ENCODE measurements around the gene CHRM1.

CHRM1 gene

DNA sequence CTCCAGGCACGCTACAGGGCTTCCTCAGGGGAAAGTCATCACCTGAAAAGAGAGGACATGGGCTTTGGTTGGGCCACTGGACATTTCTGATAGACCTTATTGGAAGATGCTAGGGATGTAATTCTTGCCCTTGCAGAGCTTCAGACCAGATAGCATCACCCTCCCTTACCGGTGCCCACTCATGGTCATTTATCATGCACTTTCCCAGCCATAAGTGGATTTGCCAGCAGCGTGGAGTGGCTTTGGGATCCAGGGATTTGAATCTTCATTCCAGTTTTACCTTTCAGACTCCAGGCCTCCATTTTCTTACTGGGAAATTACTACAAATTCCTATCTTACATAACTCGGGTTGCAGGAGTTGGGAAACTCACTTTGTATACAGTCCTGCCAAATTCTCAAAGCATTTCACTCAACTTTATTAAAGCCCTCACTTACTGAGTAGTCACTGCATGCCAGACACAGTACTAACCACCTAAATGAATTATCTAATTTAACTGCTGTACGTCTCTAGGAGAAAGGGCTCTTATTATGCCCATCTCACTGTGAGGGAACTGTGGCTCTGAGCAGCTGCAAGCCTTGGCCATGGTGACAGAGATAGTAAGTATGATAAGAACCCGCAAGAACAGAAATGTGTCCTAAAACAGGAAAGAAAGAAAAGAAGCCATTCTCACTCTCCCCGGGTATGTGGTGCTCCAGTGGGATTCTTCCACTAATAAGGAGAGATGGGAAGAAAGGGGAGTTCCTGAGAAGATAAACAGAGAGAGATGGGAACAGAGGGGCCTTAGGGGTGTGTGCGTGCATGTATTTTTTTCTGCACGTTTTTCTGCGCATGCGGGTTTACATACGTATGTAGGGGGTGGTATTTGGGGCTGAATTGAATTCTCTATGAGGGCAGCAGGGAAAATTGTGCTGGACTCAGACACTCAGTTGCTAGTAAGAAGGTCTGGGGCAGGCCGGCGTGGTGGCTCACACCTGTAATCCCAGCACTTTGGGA, 9.7 kb downstream of the CHRM1 start:
- no peak for DNase-seq (ENCODE audit: low spot score)
- TF ChIP-seq, protein P1, sequence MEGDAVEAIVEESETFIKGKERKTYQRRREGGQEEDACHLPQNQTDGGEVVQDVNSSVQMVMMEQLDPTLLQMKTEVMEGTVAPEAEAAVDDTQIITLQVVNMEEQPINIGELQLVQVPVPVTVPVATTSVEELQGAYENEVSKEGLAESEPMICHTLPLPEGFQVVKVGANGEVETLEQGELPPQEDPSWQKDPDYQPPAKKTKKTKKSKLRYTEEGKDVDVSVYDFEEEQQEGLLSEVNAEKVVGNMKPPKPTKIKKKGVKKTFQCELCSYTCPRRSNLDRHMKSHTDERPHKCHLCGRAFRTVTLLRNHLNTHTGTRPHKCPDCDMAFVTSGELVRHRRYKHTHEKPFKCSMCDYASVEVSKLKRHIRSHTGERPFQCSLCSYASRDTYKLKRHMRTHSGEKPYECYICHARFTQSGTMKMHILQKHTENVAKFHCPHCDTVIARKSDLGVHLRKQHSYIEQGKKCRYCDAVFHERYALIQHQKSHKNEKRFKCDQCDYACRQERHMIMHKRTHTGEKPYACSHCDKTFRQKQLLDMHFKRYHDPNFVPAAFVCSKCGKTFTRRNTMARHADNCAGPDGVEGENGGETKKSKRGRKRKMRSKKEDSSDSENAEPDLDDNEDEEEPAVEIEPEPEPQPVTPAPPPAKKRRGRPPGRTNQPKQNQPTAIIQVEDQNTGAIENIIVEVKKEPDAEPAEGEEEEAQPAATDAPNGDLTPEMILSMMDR (IDR thresholded peaks at IDR 0.05) = no peak
- Histone ChIP-seq H3K27ac (no peak overlapping the region), H3K4me3 (no peak overlapping the region)

DNA sequence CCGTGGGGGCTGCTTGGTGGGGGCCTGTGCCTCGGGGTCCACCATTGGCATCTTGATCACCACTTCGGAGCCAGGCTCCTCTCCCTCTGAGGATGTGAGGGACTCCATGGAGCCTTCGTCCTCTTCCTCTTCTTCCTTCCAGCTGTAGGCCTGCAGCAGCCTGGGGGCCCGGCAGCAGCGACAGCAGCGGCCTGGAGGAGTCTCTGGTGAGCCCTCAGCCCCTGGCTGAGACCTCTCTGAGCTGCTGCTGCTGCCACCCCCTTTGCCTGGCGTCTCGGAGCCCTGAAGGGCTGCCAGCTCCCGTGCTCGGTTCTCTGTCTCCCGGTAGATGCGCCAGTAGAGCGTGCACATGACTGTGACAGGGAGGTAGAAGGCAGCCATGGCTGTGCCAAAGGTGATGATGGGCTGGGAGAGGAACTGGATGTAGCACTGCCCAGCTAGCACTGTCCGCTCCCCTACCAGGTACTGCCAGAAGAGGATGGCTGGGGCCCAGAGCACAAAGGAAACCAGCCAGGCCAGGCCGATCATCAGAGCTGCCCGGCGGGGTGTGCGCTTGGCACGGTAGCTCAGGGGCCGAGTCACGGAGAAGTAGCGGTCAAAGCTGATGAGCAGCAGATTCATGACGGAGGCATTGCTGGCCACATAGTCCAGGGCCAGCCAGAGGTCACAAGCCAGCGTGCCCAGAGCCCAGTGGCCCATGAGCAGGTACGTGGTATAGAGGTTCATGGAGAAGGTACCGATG, 10.9 kb downstream of the CHRM1 start:
- Histone ChIP-seq H3K27ac (no peak overlapping the region), H3K4me3 (no peak overlapping the region)
- no peak for DNase-seq (ENCODE audit: low spot score)
- TF ChIP-seq, protein P1 (IDR thresholded peaks at IDR 0.05) = no peak

DNA sequence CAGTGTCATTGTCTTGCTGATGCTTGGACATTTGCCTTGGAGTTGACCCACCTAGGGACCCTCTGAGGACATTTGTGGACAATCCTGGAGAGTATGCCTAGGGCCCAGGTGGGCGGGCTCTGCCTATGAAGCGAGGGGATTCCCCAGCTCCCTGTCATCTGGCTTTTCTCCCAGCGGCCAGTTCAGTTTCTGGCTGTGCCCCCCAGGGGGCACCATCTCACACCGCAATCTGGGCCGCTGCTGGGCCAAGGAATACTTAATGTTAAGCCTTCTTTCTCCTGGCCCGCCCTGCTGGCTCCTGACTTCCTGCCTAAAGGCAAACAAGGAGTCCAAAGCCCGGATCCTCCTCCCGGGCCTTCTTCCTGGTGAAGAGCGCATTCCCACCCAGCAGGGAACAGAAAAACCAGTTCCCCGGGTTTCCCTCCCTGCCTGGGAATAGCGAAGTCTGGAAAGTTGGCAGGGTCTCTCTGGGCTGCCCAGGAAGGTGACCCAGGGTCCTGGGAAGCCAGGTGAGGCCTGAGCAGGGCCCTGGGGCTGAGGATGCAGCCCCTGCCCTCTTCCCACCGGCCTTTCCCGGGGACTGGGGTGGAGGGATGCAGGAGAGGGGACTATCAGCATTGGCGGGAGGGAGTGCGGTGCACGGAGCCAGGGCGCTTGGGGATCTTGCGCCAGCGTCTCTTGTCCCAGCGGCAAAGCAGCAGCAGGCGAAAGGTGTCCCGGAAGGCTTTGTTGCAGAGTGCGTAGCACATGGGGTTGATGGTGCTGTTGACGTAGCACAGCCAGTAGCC, 11.9 kb downstream of the CHRM1 start:
- H3K27ac ChIP-seq = no peak overlapping the region
- H3K4me3 ChIP-seq = no peak overlapping the region
- DNase-seq (ENCODE audit: low spot score) = no peak
- TF ChIP-seq, protein P1 (IDR thresholded peaks at IDR 0.05) = no peak

DNA sequence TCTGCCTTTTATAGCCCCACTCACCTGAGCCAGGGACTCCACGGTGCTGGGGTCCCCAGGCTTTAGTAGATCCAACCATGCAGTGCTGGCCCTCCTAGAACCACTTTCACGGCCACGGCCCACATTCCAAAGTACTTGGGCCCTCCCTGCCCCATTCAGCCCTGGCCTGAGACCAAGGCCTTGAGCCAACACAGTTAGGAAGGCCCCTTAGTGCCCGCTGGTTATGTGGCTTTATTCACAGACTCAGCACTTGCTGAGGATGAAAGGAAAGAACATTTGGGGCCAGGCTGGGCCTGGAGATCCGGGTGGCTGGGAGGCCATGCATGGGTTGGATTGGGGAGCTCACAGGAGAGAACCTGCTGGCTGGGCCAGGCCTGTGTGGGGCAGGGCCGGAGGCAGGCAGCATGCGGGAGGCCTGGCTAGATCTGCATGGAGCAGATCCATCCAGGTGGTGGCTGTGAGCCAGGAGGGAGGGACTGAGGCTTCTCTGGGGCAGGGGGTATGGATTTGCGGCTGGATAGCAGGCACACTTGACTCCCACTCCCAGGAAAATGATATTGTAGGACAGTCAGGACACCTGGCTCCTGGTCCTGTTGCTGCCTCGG, 12.6 kb downstream of the CHRM1 start:
- H3K4me3 ChIP-seq = no peak overlapping the region
- DNase-seq (ENCODE audit: low spot score) = no peak
- no peak overlapping the region for H3K27ac ChIP-seq
- TF ChIP-seq, protein P1 (IDR thresholded peaks at IDR 0.05) = no peak

DNA sequence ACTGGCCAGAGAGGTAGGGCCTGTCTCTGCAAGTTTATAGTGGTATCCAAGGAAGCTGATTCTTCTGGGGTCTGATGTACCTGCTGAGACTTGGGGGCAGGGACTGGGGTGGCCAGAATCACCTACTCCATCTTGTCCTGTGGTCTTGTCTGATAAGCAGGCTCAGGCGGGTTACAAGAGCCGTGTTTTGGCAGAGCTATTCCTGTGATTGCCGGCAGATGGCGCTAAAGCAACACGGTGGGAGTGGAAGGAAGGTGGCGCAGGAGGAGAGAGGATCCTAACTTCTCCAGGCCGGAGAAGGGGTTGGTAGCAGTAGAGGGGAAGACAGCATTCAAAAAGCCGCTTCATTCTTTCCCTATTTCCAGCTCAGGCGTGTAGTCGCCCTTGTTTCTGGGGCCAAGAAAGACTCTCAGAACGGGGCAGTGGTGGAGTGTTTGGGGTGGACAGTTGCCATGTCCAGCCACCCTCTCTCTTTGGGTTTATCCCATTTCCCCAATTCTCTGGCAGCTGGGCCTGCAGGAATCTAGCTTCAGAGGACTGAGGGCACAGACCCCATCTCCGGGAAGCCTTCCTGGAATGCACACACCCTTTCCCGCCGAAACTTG, 15.1 kb downstream of the CHRM1 start:
- TF ChIP-seq, protein P1 (IDR thresholded peaks at IDR 0.05) = peak; percentile 99
- no peak overlapping the region for H3K4me3 ChIP-seq
- no peak overlapping the region for H3K27ac ChIP-seq
- DNase-seq (ENCODE audit: low spot score) = no peak

DNA sequence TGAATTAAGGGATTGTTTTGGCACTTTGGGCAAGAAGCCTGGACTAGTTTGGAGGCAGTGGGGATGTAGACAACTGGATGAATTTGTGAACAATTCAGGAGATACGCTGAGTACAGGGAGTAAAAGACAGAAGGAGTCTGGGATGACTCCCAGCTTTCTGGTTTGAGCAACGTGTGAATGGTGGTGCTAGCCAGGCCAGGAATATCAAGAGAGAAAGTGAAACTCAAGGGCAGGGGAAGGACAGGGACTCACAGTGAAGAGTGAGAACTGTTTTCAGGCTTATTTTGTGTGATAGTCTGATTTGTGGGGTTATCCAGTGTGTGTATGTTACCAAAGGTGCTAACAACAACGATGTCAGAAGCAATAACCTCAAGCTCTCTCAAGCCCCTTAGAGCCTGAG, 15.9 kb downstream of the CHRM1 start:
- no peak for DNase-seq (ENCODE audit: low spot score)
- Histone ChIP-seq H3K4me3 (no peak overlapping the region), H3K27ac (no peak overlapping the region)
- TF ChIP-seq, protein P1 (IDR thresholded peaks at IDR 0.05) = no peak
